ENCODE data around the gene DDX1. TPM values are rescaled to one million over a fixed set of nuclear protein-coding genes. Genes with fewer than 3 reads are reported as not detected.

Gene DDX1
- total RNA-seq, 1 experiment from 2014 or later = 115 TPM

GRCh38 chr2:15619938-15620337 lies 28.3 kb downstream of the DDX1 start:
- H3K9me3 Mint-ChIP-seq = peaks cover 8% of the 10 kb centered on the region
- no peak overlapping the region for H3K4me3 Mint-ChIP-seq
- DNase-seq (ENCODE audit: low spot score) = no peak
- no peaks in the 10 kb centered on the region for H3K27me3 Mint-ChIP-seq (ENCODE audit: low read depth)
- ATAC-seq = no peak
- ChIA-PET CTCF (no interaction called here), POLR2A (no interaction called here)
- peaks cover 59% of the 10 kb centered on the region for H3K36me3 Mint-ChIP-seq
- TF ChIP-seq AFF4 (CRISPR knock-in tag; IDR thresholded peaks at IDR 0.05; ENCODE audit: borderline replicate concordance) (no peak), ATF3 (CRISPR knock-in tag; conservative IDR thresholded peaks at IDR 0.05) (no peak), GABPB1 (CRISPR knock-in tag; IDR thresholded peaks at IDR 0.05) (no peak), HMGXB4 (CRISPR knock-in tag; IDR thresholded peaks at IDR 0.05) (no peak), EMX1 (CRISPR knock-in tag; IDR thresholded peaks at IDR 0.05) (no peak), NFYB (CRISPR knock-in tag; conservative IDR thresholded peaks at IDR 0.05; ENCODE audit: low read depth) (no peak), SP1 (CRISPR knock-in tag; conservative IDR thresholded peaks at IDR 0.05) (no peak), ZNF281 (CRISPR knock-in tag; IDR thresholded peaks at IDR 0.05) (no peak), ATF2 (CRISPR knock-in tag; IDR thresholded peaks at IDR 0.05; ENCODE audit: borderline replicate concordance, low read depth) (no peak), TEAD4 (CRISPR knock-in tag; IDR thresholded peaks at IDR 0.05) (no peak), NR1H2 (CRISPR knock-in tag; IDR thresholded peaks at IDR 0.05) (no peak), AR (CRISPR knock-in tag; IDR thresholded peaks at IDR 0.05) (no peak), TCF7 (CRISPR knock-in tag; IDR thresholded peaks at IDR 0.05; ENCODE audit: low read depth) (no peak), GRHL2 (CRISPR knock-in tag; IDR thresholded peaks at IDR 0.05; ENCODE audit: insufficient replicate concordance, severe bottlenecking) (no peak), SMAD4 (CRISPR knock-in tag; IDR thresholded peaks at IDR 0.05) (no peak), ATF6 (CRISPR knock-in tag; IDR thresholded peaks at IDR 0.05) (no peak), CDX4 (CRISPR knock-in tag; IDR thresholded peaks at IDR 0.05; ENCODE audit: borderline replicate concordance) (no peak), ZNF512 (CRISPR knock-in tag; IDR thresholded peaks at IDR 0.05; ENCODE audit: borderline replicate concordance) (no peak)
- no peaks in the 10 kb centered on the region for H3K4me1 Mint-ChIP-seq
- no peak overlapping the region for H3K27ac Mint-ChIP-seq

Data from WTC11 (cell line).